Measurements from ENCODE around the gene TYK2.
"Not testable (repeated sequence)": the region's sequence is repeated elsewhere in the genome, so short reads cannot be mapped to it uniquely, and the experiment has no call there.

The TYK2 gene

DNA sequence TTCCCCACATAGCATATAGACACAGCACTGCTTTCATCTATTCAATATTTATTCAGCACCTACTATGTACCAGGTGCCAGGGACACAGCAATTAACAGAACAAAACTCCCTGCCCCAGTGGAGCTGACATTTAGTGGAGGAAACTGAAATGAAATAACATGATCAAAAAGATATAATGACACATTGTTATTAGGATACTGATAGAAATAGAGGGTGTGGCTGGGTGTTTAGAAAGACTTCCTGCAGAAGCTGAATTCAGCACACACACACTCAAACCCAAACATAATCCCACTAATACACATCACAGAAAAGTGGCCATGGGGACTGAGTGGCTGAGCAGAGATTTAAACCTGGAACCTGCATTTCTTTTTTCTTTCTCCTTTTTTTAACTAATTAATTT, 26.7 kb upstream of the TYK2 start:
- no peak for DNase-seq

- DNase-seq, result no peak
These were observed 25.8 kb upstream of the TYK2 start for GRCh38 chr19:10406191-10406590.

DNA sequence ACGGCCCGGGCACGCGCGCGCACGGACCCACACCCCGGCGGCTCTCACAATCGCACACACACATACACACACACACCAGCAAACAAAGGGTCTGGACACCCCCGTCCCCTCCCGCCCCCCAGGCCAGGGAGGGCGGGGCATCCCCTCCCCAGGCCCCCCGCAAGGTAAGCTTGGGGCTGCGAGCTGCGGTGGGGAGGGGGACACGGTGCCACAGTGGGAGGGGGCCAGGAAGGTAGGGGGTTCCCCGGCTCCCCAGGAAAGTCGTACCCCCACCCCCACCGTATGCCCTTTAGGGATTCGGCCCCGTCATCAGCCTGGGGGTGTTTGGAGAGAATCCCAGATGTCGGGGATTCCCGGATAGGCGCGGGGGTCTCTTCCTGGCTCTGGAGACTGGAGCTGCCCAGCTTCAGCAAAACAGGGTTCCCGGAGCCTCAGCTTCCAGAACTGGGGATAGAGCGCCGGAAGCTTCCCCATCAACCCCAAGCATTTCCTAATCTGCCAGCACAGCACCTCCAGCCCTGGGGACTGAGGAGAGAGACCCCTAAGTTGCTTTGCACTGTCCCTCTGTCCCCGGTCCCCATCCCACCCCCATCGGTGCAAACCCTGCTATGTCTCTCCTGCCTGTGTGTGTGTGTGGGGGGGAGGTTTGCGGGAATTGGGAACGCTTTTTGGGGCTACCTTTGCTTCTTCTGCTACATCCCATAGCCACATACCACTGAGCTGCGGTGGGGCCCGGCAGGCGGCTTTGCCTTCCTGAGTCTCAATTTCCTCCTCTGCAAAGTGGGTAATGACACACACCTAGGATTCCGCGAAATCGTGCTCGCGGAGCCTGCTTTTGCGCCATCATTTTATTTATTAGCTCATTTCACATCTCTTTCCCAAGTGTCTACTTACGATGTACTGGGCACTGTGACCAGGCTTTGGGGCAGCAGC, 24.8 kb upstream of the TYK2 start:
- peak; percentile 61 to 65 for DNase-seq

- DNase-seq, result peak; percentile 98 to 99
These were observed 23.0 kb upstream of the TYK2 start, which contains the start of gene CDC37 for GRCh38 chr19:10403137-10404021. CDC37 (minus strand) TSS chr19:10403542; CDS start chr19:10403479, 63 bp downstream.

DNA sequence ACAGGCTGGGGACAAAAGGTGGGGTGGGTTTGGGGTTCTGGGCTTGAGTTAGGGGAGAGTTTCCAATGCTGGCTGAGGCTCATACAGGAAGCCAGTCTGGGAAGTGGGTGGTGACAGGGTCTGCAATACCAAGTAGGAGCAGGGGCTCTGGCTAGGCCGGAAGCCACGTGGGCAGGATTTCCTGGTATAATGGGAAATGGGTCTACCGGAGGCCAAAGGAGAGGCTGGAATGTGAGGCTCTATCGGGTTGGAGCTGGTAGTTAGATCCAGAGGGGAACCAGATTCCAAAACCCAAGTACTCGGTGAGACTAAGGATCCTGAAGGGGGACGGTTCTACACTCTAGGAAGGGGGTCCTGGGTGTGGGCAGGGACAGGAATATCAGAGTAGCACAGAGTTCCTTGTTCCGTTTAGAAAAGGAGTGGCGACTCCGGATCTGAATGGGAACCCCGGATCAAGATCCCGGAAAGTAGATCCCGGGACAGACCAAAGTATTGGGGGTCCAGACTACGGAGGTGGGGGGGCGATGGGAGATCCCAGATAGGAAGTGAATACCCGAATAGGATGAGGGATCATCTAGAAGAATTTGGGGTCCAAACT, 22.2 kb upstream of the TYK2 start:
- DNase-seq, result peak in 1 of 2 donors; percentile 44

GRCh38 chr19:10399878-10400277, 19.5 kb upstream of the TYK2 start:
- DNase-seq, result no peak

DNA sequence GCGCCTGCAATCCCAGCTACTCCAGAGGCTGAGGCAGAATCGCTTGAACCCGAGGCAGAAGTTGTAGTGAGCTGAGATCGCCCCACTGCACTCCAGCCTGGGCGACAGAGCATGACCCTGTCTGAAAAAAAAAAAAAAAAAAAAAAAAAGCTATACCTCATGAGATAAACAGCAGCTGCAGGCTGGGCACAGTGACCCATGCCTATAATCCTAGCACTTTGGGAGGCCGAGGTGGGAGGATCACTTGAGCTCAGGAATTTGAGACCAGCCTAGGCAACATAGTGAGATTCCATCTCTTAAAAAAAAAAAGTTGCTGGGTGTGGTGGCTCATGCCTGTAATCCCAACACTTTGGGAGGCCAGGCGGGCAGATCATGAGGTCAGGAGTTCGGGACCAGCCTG, 19.0 kb upstream of the TYK2 start:
- not testable (repeated sequence) for DNase-seq

DNA sequence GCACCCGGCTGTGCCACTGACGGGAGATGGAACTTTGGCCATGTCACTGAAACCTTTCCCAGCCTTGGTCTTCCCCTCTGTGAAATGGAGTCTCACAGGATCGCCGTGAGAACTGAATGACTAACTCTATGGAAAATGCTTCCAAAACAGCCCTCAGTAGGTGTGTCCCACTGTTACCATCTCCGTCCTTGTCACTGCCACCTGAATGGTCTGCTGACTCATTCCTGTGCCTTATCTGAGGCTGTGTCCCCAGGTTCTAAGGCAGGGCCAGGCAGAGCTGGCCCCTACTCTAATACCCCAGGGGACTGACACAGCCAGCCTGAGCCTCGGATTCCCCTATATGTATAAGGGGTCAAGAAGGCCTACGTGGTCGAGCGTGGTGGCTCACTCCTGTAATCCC, 18.4 kb upstream of the TYK2 start:
- DNase-seq, result no peak

GRCh38 chr19:10395917-10396316, 15.5 kb upstream of the TYK2 start:
- no peak for DNase-seq

DNA sequence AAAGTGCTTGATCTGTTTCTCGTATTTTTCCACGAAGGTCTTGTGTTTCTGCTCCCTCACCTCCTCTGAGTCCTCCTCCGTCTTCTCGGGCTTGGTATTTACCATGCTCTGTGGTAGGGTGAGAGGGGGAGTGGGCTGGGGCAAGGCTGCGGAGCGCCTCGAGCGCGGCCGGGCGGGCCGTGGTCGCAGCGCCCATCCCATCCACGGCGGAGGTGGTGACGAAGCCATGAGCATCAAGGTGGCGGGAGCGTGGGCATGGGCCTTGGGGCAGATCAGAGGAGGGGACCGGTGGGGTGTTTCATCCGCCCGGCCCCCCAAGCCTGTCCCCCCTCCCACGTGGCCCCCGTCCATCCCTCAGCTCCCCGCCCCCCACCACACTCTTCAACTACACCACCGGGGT, 15.1 kb upstream of the TYK2 start:
- no peak for DNase-seq

- DNase-seq, result no peak
These were observed 14.6 kb upstream of the TYK2 start for GRCh38 chr19:10395003-10395402.

GRCh38 chr19:10393137-10393536, 12.8 kb upstream of the TYK2 start:
- DNase-seq, result no peak

GRCh38 chr19:10392120-10392519, 11.7 kb upstream of the TYK2 start:
- DNase-seq, result no peak

DNA sequence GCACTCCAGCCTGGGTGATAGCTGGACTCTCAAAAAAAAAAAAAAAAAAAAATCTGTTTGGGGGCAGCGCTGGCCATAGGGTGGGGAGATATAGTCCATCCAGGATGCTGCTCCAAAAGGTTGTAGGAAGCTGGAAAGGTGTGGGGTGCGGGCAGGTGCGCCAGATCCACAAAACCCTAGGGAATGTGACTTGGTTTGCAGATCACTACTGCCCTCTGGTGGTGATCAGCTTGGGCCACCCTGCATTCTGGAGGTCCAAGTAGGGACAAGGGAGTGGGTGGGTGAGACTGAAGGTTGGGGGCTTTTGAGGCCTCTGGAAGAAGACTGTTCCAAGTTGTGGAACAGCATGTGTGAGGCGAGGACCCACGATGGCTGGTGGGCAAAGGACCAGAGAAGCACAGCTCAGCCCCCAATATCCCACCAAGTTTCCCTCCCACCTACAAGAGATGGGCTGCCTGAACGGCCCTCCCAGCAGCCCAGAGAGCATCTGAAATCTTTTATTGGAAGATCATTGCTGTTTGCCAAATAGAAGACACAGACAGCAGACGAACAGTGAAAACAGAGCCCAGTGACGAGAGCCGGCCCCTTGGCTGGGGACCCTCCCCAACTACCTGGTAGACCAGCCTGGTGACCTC, 10.4 kb upstream of the TYK2 start:
- DNase-seq, result peak; percentile 71 to 73

DNA sequence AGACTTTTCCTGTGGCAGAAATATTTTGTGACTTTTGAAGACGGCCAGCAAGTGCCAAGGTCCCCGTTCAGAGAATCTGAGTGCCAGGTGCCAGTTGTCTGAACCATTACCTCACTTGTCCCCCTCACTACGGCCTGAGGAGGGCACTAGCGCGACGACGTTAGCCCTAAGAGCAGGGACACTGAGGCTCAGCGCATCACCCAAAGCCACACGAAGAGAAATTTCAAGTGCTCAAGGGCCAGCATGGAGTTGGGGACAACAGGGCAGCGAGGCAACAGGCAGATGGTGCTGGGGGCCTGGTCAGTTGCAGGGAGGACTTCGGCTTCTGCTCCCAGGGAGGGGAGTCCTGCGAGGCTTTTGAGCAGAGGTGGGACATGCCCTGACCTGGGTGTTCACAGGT, 9.5 kb upstream of the TYK2 start:
- peak; percentile 33 to 40 for DNase-seq

DNA sequence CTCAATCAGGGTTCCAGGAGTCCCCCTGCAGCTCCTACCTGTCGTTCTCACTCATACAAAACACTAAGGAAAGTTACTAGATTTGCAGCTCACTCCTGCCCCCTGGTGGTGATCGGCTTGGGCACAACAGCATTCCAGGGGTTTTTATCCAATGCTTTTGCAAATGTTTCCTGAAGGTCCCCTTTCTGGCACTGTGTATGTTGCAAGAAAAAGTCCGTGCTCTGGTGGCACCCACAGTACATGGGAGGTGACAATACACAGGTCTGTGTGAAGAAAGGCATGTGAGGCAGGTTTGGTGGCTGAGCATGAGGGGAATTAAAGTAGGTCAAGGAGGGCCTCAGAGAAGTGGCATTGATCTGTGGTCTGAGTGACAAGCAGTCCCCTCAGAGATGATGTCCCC, 8.6 kb upstream of the TYK2 start:
- peak; percentile 89 to 93 for DNase-seq

DNA sequence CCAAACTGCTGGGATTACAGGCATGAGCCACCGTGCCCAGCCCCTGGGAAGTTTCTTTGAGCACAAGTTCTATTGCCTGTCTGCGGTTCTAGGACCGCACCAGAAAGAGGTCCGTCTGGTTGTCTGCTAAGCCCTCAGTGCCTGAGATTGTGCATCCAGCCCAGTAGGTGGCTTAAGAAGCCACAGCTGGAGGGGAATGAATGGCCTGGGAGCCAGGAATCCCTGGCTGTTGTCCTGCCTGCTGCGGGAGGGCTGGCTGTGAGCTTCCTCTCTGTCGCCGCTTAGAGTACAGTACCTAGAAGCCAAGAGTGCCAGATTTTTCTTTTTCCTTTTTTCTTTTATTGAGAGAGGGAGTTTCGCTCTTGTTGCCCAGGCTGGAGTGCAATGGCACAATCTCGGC, 4.2 kb upstream of the TYK2 start:
- no peak for DNase-seq

- DNase-seq, result not testable (repeated sequence)
These were observed 2.8 kb upstream of the TYK2 start for GRCh38 chr19:10383223-10383499.

DNA sequence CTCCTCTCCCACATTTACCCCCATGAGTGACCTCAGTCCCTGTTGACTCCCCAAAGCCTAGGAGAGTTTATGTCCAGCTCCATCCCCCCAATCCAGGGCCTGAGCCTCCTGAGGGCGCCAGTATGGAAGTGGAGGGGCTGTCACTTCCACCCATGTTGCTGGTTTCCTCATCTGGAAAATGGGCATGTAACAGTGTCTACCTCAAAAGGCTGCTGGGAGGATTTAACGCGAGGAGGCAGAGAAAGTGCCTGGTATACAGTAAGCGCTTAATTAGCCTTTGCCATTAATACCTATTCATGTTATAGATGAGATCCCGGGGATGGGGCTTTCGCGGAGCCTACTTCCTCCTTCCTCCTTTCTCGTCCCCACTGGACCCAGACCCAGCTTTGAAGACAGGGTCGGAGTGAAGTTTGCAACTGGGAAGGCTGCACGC, 476 bp downstream of the TYK2 start:
- no peak for DNase-seq

DNA sequence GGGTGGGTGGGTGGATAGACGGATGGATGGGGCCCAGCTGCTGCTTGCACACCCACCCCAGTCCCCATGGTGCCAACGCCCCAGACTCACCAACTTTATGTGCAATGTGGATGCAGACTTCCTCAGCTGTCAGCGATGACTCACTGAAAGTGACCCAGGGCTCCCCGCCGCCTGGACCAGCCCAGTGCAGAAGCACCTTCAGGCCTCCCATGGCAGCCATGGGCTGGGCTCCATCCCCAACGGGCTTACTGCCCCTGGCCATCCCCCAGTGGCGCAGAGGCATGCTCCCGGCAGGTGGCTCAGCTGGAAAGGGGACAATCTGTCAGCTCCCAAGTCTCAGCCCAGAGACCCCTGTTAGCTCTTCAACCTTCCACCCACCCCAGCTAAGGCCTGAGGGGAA, 2.2 kb downstream of the TYK2 start:
- DNase-seq, result no peak

- not testable (repeated sequence) for DNase-seq
These were observed 3.2 kb downstream of the TYK2 start for GRCh38 chr19:10377140-10377640.

DNA sequence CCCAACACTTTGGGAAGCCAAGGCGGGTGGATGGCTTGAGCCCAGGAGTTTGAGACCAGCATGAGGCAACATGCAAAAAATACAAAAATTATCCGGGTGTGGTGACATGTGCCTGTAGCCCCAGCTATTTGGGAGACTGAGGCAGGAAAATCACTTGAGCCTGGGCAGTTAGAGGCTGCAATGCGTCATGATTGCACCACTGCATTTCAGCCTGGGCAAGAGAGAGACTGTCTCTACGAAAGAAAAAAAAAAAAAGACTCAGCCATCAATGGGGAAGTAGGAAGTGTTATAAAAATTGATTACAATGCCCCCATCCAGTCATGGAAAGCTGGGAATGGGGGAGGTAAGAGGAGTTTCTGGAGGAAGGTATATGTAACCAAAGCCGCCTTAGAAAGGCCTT, 5.4 kb downstream of the TYK2 start:
- no peak for DNase-seq

GRCh38 chr19:10372690-10373089, 7.7 kb downstream of the TYK2 start:
- no peak for DNase-seq

Data from stimulated activated CD4-positive, alpha-beta T cell treated with anti-CD3 and anti-CD28 coated beads, Interleukin-2, amount 100 ng/mL, for 24 hours (primary cell).